ENCODE data around the gene OR52L1.
"Not testable (repeated sequence)": the region's sequence is repeated elsewhere in the genome, so short reads cannot be mapped to it uniquely, and the experiment has no call there.

The OR52L1 gene

GRCh38 chr11:5986885-5987284 lies at the start of gene OR52L1:
TSS of gene OR52L1 (minus strand) at chr11:5986985. CDS start at chr11:5986930, 55 bp downstream.
- no peak for DNase-seq

GRCh38 chr11:6030708-6031405 lies 44.1 kb upstream of the OR52L1 start, which contains the start of gene OR56A1:
TSS of gene OR56A1 (minus strand) at chr11:6030758. CDS start at chr11:6027692, 3,066 bp downstream.
- no peak for DNase-seq

- no peak for DNase-seq
These were observed 40.7 kb upstream of the OR52L1 start for GRCh38 chr11:6027501-6027900.

- DNase-seq: no peak
These were observed 38.3 kb upstream of the OR52L1 start for GRCh38 chr11:6025056-6025455.

GRCh38 chr11:6022956-6023355 lies 36.2 kb upstream of the OR52L1 start:
- peak; percentile 45 to 79 for DNase-seq

GRCh38 chr11:6013042-6013441 lies 26.3 kb upstream of the OR52L1 start:
- DNase-seq: no peak

- DNase-seq: peak; percentile 57 to 58
These were observed 25.4 kb upstream of the OR52L1 start for GRCh38 chr11:6012035-6012668.

GRCh38 chr11:6006846-6007245 lies 20.1 kb upstream of the OR52L1 start, which contains the start of gene OR56A4:
TSS of gene OR56A4 (minus strand) at chr11:6006946. CDS start at chr11:6002992, 3,954 bp downstream.
- DNase-seq: no peak

GRCh38 chr11:6006395-6006794 lies 19.6 kb upstream of the OR52L1 start:
- DNase-seq: no peak

GRCh38 chr11:6002202-6002699 lies 15.5 kb upstream of the OR52L1 start:
- DNase-seq: no peak

- DNase-seq: no peak
These were observed 8.0 kb upstream of the OR52L1 start for GRCh38 chr11:5994791-5995190.

GRCh38 chr11:5992604-5993251 lies 5.9 kb upstream of the OR52L1 start:
- peak; percentile 13 to 35 for DNase-seq

- DNase-seq: no peak
These were observed 5.4 kb upstream of the OR52L1 start for GRCh38 chr11:5992150-5992549.

- no peak for DNase-seq
These were observed 2.4 kb upstream of the OR52L1 start for GRCh38 chr11:5989203-5989602.

GRCh38 chr11:5983443-5983842 lies 3.3 kb downstream of the OR52L1 start:
- DNase-seq: no peak

GRCh38 chr11:5973530-5973929 lies 13.3 kb downstream of the OR52L1 start:
- DNase-seq: no peak

GRCh38 chr11:5968394-5968793 lies 18.4 kb downstream of the OR52L1 start, which contains the start of gene OR56A5:
TSS of gene OR56A5 (minus strand) at chr11:5968494. CDS start at chr11:5968494, 0 bp downstream.
- no peak for DNase-seq

GRCh38 chr11:5967708-5968107 lies 19.1 kb downstream of the OR52L1 start:
- no peak for DNase-seq

GRCh38 chr11:5966958-5967357 lies 19.8 kb downstream of the OR52L1 start:
- no peak for DNase-seq

GRCh38 chr11:5960704-5961320 lies 26.0 kb downstream of the OR52L1 start:
- not testable (repeated sequence) for DNase-seq

- DNase-seq: no peak
These were observed 31.2 kb downstream of the OR52L1 start for GRCh38 chr11:5955586-5955985.

- no peak for DNase-seq
These were observed 44.8 kb downstream of the OR52L1 start, which contains the start of gene OR56A3 for GRCh38 chr11:5941951-5942350. TSS of gene OR56A3 (plus strand) at chr11:5942251. CDS start at chr11:5947347, 5,096 bp downstream.

- DNase-seq: no peak
These were observed 46.0 kb downstream of the OR52L1 start for GRCh38 chr11:5940748-5941147.

All from inflammatory macrophage treated with lipopolysaccharide for 1 hour (primary cell).